HG03039 (cell line): ENCODE results near the gene GTF2IRD1.
"Not testable (repeated sequence)": the region's sequence is repeated elsewhere in the genome, so short reads cannot be mapped to it uniquely, and the experiment has no call there.

Experiments
- ATAC-seq: cut with Tn5 transposase; IDR thresholded peaks from one replicate; pipeline ENCODE4 v1.9.1; 2021; ENCODE audit warnings: mild to moderate bottlenecking, moderate library complexity; ENCODE audit not compliant: unreplicated experiment

Gene GTF2IRD1

GRCh38 chr7:74430409-74430808, 23.3 kb upstream of the GTF2IRD1 start:
- ATAC-seq = not testable (repeated sequence)

GRCh38 chr7:74430961-74431466, 22.7 kb upstream of the GTF2IRD1 start:
- no peak for ATAC-seq

GRCh38 chr7:74437291-74437571, 16.5 kb upstream of the GTF2IRD1 start:
- not testable (repeated sequence) for ATAC-seq

GRCh38 chr7:74438327-74438726, 15.4 kb upstream of the GTF2IRD1 start:
- ATAC-seq = no peak

- no peak for ATAC-seq
Measured at GRCh38 chr7:74439541-74439940, 14.2 kb upstream of the GTF2IRD1 start.

- not testable (repeated sequence) for ATAC-seq
Measured at GRCh38 chr7:74440143-74440542, 13.6 kb upstream of the GTF2IRD1 start.

GRCh38 chr7:74441801-74442200, 11.9 kb upstream of the GTF2IRD1 start:
- ATAC-seq = no peak

- ATAC-seq = no peak
Measured at GRCh38 chr7:74443543-74444247, 10.0 kb upstream of the GTF2IRD1 start.

- ATAC-seq = no peak
Measured at GRCh38 chr7:74449144-74449543, 4.6 kb upstream of the GTF2IRD1 start.

- ATAC-seq = no peak
Measured at GRCh38 chr7:74449809-74450397, 3.8 kb upstream of the GTF2IRD1 start.

- no peak for ATAC-seq
Measured at GRCh38 chr7:74452748-74453321, 871 bp upstream of the GTF2IRD1 start.

- no peak for ATAC-seq
Measured at GRCh38 chr7:74454021-74454924, 567 bp downstream of the GTF2IRD1 start.

- ATAC-seq = no peak
Measured at GRCh38 chr7:74454925-74455288, 1.2 kb downstream of the GTF2IRD1 start.

GRCh38 chr7:74455291-74455804, 1.6 kb downstream of the GTF2IRD1 start:
- no peak for ATAC-seq

- ATAC-seq = no peak
Measured at GRCh38 chr7:74455928-74456327, 2.2 kb downstream of the GTF2IRD1 start.

GRCh38 chr7:74457007-74457406, 3.3 kb downstream of the GTF2IRD1 start:
- ATAC-seq = no peak

GRCh38 chr7:74461970-74462706, 8.4 kb downstream of the GTF2IRD1 start:
- no peak for ATAC-seq

GRCh38 chr7:74462707-74463100, 9.0 kb downstream of the GTF2IRD1 start:
- no peak for ATAC-seq

GRCh38 chr7:74464931-74465886, 11.5 kb downstream of the GTF2IRD1 start:
- ATAC-seq = no peak
